Chondrocyte (in vitro differentiated cells): ENCODE measurements around the gene DNAH14. TPM values are rescaled to one million over a fixed set of nuclear protein-coding genes. Genes with fewer than 3 reads are reported as not detected.

Source experiments
- DNase-seq: peaks from one replicate; pipeline ENCODE4 v3.0.0; 2021; ENCODE audit warnings: mixed read lengths, low spot score
- H3K27ac Mint-ChIP-seq: one replicate; pipeline ENCODE4 v1.8.0; 2021; ENCODE audit warnings: mild to moderate bottlenecking, moderate library complexity, mixed read lengths; ENCODE audit not compliant: unreplicated experiment
- H3K27me3 Mint-ChIP-seq: 2 replicates; pipeline ENCODE4 v1.8.0; 2021; ENCODE audit warnings: low read depth, mixed read lengths
- H3K36me3 Mint-ChIP-seq: 2 replicates; pipeline ENCODE4 v1.8.0; 2021; ENCODE audit warnings: low read depth, mixed read lengths
- H3K4me1 Mint-ChIP-seq: 2 replicates; pipeline ENCODE4 v1.8.0; 2021; ENCODE audit warnings: low read depth, mild to moderate bottlenecking, mixed read lengths
- H3K4me3 Mint-ChIP-seq: one replicate; pipeline ENCODE4 v1.8.0; 2021; ENCODE audit warnings: mild to moderate bottlenecking, moderate library complexity, mixed read lengths; ENCODE audit not compliant: unreplicated experiment
- H3K9me3 Mint-ChIP-seq: 2 replicates; pipeline ENCODE4 v1.8.0; 2021; ENCODE audit warnings: low read depth, mixed read lengths
- CTCF ChIP-seq: fragments of 200-600 bp; sonication (generic); IDR thresholded peaks from 2 replicates; pipeline ENCODE4 v1.5.0; 2021; ENCODE audit warnings: antibody characterized with exemption, mild to moderate bottlenecking, moderate library complexity
- total RNA-seq: library from RNA; stranded (reverse); gene quantifications from 3 replicates; pipeline ENCODE4 v1.2.1, GENCODE V29; 2021

DNAH14 gene
- total RNA-seq, 1 donor from 2014 or later = 16.0 TPM

DNA sequence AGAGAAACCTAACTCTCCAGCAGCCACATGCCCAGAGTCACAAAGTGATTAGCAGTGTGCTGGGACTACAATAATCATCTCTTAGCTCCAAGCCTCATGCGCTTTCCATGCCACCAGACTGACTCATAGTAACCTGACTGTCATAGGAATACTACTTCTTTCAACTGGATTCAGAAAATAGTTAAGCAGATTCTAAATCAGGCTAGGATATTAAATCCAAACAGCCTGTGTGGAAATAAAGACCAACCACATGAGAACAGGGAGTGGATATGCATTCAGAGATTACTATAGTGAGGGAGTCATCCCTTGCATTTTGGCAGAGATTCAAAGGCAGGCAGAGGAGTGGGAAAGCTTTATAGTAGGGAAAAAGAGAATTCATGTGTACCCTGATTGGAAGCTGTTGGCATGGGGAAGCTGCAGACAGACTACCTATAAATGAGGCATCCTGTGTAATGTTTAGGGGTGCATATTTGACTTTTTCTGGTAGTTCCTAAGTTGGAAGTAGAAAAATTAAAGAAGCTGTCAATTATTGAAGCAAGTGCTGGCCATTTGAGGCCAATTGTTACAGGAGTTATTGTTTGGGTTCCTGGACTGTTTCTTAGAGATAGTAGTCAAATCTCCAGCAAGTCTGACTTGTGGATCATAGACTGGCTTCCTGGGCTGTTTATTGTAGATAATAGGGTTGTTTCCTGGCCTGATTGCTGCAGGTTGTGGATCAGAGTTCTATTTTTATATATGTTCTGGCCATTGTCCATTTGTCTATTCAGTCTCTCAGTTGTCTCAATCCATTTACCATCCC lies 31.7 kb upstream of the DNAH14 start:
- peaks cover 9% of the 10 kb centered on the region for H3K9me3 Mint-ChIP-seq
- H3K36me3 Mint-ChIP-seq = no peaks in the 10 kb centered on the region
- TF ChIP-seq CTCF = no peak
- no peak overlapping the region for H3K27ac Mint-ChIP-seq
- DNase-seq = no peak
- peaks cover 25% of the 10 kb centered on the region for H3K27me3 Mint-ChIP-seq
- no peaks in the 10 kb centered on the region for H3K4me1 Mint-ChIP-seq
- no peak overlapping the region for H3K4me3 Mint-ChIP-seq

GRCh38 chr1:224898937-224899336 lies 30.5 kb upstream of the DNAH14 start:
- no peaks in the 10 kb centered on the region for H3K4me1 Mint-ChIP-seq
- H3K27ac Mint-ChIP-seq = no peak overlapping the region
- H3K27me3 Mint-ChIP-seq = peaks cover 29% of the 10 kb centered on the region
- H3K9me3 Mint-ChIP-seq = peaks cover 9% of the 10 kb centered on the region
- no peak overlapping the region for H3K4me3 Mint-ChIP-seq
- DNase-seq = no peak
- H3K36me3 Mint-ChIP-seq = no peaks in the 10 kb centered on the region
- TF ChIP-seq CTCF = no peak

DNA sequence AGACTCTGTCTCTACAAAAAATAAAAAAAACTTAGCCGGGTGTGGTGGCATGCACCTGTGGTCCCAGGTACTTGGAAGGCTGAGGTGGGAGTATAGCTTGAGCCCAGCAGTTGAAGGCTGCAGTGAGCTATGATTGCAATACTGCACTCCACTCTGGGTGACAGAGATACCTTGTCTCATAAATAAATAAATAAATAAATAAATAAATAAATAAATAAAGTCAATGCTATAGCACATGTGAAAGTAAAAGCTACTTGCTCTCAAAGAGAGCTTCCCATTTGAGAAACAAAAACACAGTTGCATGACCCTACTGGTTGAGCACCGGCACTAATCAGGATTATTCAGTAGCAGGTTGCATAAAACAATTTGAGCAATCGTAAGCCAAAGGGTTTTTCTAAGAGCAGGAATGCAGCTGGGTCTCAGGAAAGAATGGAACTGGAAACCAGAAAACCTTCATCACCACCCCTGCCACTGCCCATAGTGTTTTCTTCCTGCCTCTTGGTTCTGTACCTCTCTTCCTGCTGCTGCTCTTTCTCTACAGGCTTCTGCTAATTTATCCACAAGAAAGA lies 29.3 kb upstream of the DNAH14 start:
- Mint-ChIP-seq H3K27ac (no peak overlapping the region), H3K36me3 (no peaks in the 10 kb centered on the region), H3K4me1 (no peaks in the 10 kb centered on the region), H3K27me3 (peaks cover 34% of the 10 kb centered on the region), H3K4me3 (no peak overlapping the region), H3K9me3 (peaks cover 9% of the 10 kb centered on the region)
- DNase-seq = no peak
- TF ChIP-seq CTCF = no peak

- no peak for TF ChIP-seq CTCF
- H3K36me3 Mint-ChIP-seq = no peaks in the 10 kb centered on the region
Observed at GRCh38 chr1:224901087-224901810, 28.2 kb upstream of the DNAH14 start.

DNA sequence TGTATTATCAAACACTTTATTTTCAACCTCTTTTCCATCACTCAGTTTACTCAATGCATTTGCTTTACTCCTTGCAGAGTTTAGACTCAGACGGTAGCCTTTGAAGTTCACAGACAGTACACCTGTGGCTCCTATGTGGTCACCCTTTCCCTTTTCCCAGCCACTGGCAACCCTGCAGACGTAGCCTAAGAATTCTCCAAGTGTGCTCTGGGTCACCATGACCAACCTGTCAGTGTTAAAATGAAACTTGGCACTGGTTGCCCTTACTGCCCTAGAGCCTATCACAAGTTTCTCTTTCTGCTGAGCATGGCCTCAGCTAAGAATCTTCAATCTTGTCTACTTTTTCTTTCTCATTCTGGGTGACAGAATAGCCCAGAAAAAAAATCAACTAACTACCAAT lies 25.5 kb upstream of the DNAH14 start:
- no peak for TF ChIP-seq CTCF
- no peak overlapping the region for H3K4me3 Mint-ChIP-seq

More at GRCh38 chr1:224901087-224901810, 28.2 kb upstream of the DNAH14 start:
- Mint-ChIP-seq H3K27me3 (peaks cover 43% of the 10 kb centered on the region), H3K9me3 (peaks cover 9% of the 10 kb centered on the region), H3K27ac (no peak overlapping the region), H3K4me1 (no peaks in the 10 kb centered on the region), H3K4me3 (no peak overlapping the region)
- no peak for DNase-seq

More for the DNA sequence above, 25.5 kb upstream of the DNAH14 start:
- Mint-ChIP-seq H3K36me3 (peaks cover 1% of the 10 kb centered on the region), H3K27me3 (peaks cover 48% of the 10 kb centered on the region), H3K27ac (no peak overlapping the region), H3K4me1 (no peaks in the 10 kb centered on the region), H3K9me3 (no peaks in the 10 kb centered on the region)
- DNase-seq = no peak
